GM19025 (cell line): Measurements from ENCODE around the gene SAMD4B.

Experiments
- ATAC-seq: cut with Tn5 transposase; IDR thresholded peaks from one replicate; pipeline ENCODE4 v1.9.1; 2021; ENCODE audit warnings: mild to moderate bottlenecking, low read depth, moderate library complexity; ENCODE audit not compliant: unreplicated experiment

Gene SAMD4B

DNA sequence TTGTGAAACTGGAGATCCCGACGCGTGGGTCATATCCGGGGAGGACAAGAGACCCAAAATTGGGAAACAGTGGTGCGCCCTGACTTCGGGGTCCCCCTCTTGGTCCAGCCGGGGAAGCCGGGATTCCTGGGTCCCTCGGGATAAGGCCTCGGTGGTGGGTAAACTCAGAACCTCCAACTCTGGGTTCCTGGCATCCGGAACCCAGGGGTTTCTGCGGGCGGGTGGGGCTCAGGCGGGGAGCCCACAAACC, 65.1 kb downstream of the SAMD4B start:
- ATAC-seq, result no peak

DNA sequence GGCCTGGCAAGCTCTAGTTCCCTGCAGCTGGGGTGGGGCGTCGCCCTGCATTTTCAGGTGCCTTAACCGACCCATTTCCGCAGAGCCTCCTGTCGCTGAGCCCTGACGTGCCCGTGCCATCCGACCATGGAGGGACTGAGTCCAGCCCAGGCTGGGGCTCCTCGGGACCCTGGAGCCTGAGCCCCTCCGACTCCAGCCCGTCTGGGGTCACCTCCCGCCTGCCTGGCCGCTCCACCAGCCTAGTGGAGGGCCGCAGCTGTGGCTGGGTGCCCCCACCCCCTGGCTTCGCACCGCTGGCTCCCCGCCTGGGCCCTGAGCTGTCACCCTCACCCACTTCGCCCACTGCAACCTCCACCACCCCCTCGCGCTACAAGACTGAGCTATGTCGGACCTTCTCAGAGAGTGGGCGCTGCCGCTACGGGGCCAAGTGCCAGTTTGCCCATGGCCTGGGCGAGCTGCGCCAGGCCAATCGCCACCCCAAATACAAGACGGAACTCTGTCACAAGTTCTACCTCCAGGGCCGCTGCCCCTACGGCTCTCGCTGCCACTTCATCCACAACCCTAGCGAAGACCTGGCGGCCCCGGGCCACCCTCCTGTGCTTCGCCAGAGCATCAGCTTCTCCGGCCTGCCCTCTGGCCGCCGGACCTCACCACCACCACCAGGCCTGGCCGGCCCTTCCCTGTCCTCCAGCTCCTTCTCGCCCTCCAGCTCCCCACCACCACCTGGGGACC, 65.6 kb downstream of the SAMD4B start:
- no peak for ATAC-seq

DNA sequence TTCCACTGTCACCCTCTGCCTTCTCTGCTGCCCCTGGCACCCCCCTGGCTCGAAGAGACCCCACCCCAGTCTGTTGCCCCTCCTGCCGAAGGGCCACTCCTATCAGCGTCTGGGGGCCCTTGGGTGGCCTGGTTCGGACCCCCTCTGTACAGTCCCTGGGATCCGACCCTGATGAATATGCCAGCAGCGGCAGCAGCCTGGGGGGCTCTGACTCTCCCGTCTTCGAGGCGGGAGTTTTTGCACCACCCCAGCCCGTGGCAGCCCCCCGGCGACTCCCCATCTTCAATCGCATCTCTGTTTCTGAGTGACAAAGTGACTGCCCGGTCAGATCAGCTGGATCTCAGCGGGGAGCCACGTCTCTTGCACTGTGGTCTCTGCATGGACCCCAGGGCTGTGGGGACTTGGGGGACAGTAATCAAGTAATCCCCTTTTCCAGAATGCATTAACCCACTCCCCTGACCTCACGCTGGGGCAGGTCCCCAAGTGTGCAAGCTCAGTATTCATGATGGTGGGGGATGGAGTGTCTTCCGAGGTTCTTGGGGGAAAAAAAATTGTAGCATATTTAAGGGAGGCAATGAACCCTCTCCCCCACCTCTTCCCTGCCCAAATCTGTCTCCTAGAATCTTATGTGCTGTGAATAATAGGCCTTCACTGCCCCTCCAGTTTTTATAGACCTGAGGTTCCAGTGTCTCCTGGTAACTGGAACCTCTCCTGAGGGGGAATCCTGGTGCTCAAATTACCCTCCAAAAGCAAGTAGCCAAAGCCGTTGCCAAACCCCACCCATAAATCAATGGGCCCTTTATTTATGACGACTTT, 66.4 kb downstream of the SAMD4B start:
- no peak for ATAC-seq

DNA sequence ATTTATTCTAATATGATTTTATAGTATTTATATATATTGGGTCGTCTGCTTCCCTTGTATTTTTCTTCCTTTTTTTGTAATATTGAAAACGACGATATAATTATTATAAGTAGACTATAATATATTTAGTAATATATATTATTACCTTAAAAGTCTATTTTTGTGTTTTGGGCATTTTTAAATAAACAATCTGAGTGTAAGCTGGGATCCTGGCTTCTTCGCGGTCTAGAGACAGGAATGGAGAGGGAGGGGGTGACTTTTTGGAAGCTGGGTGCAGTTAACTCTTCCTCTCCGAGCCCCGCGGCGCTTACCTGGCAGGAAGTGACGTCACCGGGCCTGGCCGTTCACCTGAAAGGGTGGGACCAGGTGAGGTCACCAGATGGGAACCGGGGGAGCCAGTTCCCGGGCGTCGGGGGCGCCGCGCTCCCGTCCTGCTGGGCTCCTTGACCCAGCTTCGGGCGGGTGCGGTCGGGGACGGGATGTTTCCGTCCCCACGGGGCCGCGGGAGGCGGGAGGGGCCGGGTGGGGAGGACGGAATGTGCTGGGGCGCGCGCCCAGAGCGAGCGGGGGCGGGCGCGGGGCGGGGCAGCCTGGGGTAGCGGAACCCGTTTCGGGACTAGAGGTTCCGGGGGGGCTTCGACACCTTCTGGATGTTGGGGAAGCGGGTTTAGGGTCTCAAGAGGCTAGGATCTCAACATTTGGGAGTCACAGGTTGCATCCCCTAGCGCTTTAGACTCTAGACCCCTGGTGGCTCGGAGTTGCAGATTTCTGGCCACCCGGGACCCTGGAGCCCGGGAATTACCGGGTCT, 67.2 kb downstream of the SAMD4B start:
- ATAC-seq, result no peak

DNA sequence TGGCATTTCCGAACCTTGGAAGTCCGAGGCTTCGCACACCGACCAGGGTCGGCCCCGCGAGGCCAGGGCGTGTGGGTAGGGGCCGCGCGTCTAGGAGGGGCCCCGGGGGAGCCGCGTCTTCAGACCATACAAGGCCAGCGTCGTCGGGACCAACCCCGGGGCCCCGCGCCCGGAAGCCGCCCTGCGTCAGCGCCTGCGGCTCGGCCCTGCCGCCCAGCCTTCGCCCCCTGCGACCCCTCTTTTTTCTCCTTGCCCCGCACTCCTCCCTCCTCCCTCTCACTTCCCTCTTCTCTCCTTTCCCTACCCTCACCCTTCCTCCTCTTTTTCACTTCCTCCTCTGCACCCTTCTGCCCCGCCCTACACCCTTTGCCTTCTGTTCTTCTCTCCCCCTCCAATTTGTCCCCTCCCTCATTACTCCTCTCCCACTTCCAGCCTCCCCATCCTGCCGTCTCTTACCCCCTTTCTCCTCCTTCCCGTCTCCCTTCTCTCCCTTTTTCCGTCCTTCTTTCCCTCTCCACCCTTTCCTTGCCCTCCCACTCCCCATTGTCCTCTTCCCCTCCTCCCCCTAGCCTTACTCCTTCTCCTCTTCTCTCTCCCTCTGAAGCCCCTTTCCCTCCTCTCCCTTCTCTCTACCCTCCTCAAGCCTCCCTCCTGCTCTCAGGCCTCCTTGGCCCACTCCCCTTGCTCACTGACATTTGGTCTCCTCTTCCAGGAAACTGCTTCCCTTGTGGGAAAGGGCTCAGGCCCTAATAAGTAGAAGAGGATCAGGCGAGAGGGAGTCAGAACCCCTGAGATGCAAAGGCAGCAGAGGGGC, 68.0 kb downstream of the SAMD4B start:
- ATAC-seq, result no peak

DNA sequence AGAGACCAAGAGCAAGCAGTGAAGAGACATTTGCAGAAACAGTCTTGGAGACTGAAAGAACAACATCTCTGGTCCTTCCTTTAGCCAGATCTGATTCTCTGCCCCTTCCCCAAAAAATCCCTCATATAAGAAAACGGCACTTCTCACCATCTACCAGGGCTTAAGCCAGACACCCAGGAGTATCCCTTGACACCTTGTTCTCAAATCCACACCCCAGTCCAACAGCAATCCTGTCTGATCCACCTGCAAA, 68.5 kb downstream of the SAMD4B start:
- no peak for ATAC-seq

DNA sequence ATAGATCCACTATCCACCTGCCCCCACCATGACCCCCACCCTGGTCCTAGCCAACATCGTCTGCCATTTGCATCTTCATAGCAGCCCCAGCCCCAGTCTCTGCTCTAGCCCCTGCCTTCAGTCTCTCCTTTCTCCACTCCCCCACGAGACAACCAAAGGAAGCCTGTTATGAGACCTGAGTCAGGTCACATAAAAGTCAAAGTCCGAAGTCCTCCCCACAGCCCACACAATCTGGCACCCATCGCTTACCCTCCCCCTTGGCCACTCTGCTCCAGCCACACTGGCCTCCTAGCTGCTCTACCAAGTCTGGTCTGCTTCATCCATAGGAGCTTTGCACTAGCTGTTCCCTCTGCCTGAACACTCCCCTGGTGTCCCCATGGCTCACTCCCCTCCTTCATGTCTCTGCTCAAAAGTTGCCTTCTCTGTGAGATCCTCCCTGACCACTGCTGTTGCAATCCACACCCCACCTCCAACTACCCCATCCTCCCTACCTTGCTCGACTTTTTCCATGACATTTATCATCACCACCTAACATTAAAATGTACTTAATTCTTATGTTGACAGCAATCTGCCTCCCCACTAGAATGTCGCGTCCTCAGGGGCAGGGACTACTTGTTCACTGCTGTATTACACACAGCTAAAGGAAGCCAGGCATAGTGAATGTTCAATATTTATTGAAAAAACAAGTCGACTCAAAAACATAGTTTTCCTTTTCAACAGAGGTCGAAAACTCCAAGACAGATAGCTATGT, 69.0 kb downstream of the SAMD4B start:
- no peak for ATAC-seq

DNA sequence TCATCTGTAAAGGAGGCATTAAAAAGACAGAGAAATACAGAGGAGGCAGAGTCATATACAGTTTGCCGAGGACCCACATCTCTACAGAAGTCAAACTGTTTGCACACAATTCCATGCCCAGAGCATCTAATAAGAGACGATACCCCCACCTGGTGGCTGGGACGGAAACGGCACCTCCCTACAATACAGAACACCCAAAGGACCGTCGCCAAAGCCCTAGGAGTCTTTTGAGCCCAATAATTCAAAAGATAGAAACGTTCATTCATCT, 69.5 kb downstream of the SAMD4B start:
- ATAC-seq, result peak; percentile 16

DNA sequence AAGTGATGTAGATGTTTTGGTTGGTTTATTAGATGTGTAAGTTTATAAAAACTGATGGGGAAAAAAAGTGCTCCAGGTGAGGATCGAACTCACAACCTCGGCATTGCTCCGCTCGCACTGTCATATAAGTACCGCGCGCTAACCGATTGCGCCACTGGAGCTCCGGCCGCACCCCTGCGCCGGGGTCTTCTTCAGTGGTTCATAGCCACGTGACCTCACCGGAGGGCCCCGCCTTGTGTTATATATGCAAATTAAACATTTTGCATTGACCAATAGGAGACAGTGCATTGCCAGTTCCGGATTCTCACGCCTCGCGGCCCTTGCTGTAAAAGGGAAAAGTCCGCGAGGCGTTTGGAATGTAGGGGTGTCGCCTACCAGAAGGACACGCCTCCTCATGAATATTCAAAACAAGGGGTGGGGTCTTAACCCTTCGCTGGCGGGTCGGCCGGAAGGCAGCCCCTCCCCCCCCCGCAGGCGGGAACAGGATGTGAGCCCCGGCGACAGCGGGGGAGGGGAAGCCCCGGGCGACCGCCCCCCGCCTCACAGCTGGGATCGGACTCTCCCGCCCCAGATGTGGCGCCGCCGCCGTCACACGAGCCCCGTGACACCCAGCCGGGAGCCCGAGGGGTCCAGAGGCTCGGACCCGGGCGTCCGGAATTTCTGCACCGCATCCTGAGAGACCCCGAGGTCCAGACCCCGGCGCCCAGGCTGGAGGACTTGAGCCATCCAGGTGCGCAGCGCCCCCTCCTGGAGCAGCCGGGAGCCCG, 70.1 kb downstream of the SAMD4B start, which contains the start of gene PLEKHG2:
PLEKHG2 (plus strand) TSS at position 570 of the 767 bp plus-strand sequence. CDS start 1,418 bp downstream, outside the sequence.
- ATAC-seq, result peak; percentile 48

DNA sequence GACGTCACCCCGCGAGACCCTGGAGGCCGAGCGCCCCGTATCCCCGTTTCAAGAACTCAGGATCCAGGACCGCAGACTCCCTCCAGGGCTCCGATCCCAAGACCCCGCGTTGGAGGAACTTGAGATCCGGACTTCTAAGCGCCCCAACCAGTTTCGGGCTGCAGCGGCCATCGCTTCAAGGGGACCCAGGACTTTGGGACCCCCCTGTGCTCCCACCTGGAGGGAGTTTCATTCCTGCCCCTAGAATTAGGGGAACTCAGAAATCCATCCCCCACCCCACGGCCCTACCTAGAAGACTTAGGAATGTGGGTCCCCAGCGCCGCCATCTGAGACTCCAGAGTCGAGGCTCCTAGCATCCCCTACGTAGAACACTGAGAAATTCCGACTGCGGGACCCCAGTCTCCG, 70.6 kb downstream of the SAMD4B start:
- ATAC-seq, result no peak

DNA sequence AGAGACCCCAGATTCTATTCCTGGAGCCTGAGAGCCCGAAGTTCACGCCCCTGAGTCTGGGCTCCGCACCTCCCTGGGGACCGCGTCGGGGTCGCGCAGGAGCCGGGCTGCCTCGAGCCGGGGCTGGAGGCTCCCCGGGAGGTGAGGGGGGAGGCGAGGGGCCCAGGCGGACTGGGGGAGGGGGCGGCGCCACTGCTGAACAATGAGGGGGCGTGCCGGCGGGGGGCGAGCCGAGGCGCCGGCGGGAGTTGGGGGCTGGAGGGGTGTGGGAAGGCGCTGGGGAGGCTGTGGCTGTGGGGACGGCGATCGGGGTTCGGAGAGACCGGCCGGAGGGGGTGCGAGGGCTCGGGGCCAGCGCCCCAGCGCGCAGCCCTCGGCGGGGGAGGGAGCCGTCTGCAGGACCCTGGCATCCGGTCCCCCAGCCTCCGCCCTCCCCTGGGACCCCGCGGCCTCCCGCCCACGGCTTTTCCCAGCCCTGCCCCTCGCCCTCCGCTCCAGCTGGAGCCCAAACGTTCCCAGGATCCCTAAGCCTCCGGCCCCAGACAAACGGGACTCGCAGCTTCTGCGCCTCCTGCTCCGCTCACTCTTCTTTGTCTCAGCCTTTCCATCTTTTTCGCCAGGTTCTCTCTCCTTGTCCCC, 71.2 kb downstream of the SAMD4B start:
- no peak for ATAC-seq

DNA sequence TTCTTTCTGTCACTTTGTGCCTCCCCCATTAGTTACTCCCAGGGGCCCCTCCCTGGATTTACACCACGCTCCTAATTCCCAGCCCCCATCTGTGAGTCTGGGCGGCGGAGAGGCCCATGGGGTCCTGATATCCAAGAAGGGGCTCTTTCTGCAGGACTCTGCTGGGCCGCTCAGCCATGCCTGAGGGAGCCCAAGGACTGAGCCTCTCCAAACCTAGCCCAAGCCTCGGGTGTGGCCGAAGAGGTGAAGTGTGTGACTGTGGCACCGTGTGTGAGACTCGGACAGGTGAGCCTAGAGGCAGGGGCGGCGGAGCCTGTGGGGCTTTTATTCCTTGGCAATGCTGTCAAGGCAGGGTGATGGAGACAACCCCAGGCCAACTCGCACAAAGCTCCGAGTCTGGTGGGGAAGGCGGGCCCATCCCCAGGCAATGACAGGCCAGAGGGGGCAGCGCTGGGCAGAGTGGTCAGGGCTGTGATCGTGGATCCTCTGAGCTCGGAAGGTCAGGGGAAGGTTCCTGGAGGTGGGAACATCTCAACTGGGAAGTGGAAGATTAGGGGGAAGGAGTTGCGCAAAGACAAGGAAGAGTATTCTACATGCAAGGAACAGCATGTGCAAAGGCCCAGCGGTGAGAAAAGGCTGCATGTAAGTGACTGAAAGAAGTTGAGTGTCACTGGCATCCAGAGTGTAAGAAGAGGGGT, 71.8 kb downstream of the SAMD4B start:
- ATAC-seq, result no peak

DNA sequence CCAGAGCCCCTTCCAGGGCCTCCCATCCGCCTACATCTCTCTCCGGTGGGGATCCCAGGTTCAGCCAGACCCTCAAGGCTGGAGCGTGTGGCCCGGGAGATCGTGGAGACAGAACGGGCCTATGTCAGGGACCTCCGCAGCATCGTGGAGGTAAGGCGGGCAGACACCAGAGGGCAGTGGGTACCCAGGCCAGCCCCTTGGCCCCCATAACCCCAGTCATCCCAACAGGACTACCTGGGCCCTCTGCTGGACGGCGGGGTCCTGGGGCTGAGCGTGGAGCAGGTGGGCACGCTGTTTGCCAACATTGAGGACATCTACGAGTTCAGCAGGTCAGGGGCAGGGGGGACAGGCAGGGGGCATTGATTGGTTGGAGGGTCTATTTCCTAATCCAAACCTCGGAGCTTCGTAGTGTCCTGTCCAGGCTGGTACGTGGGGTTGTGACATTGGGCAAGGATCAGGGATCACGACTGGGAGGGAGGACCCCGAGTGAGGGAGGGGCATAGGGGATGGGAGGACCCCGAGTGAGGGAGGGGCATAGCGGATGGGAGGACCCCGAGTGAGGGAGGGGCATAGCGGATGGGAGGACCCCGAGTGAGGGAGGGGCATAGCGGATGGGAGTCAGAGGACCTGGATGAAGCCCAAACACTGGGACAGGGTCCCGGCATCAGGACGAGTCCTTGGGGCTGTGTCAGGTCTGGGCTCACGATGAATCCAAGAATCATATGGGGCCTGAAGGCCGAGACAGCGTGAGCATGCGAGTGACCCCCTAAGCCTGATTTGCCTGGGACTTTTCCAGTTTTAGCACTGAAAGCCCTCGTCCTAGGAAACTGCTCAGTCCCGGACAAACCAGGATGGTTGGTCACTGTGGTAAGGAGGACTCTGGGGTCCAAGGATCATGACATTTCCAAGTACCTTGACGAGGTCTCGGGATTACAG, 73.2 kb downstream of the SAMD4B start:
- ATAC-seq, result no peak

DNA sequence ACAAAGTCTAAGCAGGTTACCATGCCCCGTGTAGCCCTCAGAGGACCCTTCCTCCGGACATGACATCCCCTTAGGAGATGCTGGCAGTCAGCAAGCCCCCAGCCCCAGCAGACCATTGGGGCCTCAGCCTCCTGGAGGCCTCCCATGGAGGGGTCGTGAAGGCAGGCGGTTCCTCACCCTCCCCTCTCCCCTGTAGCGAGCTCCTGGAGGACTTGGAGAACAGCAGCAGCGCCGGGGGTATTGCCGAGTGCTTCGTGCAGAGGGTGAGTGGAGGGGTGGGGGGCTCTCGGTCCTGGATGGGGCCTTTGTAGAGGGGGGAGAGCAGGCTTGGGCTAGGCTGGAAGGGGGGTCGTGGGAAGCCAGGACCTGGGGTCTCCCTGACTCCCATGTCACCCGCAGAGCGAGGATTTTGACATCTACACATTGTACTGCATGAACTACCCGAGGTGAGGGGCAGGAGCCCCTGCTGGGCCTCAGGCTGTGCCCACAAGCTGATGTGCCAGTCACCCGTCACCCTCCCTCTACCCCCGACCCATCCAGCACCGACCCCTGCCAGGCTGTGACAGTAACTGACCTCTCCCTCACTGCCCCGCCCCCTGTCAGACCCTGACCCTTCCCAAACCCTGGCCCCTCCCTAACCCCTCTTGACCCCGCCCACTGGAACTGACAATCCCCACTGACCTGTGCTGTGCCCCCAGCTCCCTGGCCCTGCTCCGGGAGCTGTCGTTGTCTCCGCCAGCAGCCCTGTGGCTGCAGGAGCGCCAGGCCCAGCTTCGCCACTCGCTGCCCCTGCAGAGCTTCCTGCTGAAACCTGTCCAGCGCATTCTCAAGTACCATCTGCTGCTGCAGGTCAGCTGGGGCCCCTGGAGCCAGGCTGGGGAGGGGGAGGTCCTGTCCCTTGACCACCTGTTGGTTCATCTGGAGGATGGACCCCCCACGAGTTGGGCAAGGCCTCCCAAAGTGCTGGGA, 74.2 kb downstream of the SAMD4B start:
- no peak for ATAC-seq

DNA sequence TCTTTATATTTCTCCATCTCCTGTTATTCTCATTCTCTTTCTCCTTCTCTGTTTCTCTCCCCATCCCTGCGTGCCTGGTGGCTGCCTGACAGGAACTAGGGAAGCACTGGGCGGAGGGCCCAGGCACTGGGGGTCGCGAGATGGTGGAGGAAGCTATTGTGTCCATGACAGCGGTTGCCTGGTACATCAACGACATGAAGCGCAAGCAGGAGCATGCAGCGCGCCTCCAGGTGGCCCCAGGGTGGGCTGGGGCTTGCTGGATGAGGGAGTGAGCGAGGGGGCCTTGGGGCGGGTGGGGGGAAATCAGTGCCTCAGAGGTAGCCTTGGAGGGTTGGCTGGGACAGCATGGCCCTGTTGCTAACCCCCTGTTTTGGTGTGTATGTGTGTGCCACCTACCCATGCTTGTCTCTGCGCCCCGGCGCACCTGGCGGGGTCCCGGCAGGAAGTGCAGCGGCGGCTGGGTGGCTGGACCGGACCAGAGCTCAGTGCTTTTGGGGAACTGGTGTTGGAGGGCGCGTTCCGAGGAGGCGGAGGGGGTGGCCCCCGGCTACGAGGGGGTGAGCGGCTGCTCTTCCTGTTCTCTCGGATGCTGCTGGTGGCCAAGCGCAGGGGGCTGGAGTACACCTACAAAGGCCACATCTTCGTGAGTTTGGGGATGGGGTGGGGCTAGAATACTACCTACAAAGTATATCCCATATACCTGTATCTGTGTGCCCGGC, 75.4 kb downstream of the SAMD4B start:
- ATAC-seq, result no peak

DNA sequence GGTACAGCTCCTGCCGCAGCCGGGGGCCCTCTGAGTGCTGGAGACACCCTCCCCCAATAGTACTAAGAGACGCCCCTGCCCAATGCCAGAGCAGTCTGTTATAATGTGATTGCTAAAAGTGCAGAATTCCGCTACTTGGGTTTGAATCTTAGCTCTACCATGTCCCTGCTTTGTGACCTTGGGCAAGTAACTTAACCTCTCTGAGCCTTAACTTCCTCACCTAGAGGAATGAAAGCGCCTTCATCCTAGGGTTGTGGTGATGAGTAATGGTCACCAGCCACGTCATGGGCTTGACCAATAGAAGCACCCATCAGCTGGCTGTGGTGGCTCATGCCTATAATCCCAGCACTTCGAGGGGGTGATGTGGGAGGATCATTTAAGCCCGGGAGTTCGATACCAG, 76.8 kb downstream of the SAMD4B start:
- no peak for ATAC-seq
